Activated CD8-positive, alpha-beta T cell treated with anti-CD3 and anti-CD28 coated beads, Interleukin-2, amount 10 ng/mL, durations not matched to agents 7 days and 5 days (primary cell): Measurements from ENCODE around the gene PDK1. TPM values are rescaled to one million over a fixed set of nuclear protein-coding genes. Genes with fewer than 3 reads are reported as not detected.
A peak's percentile ranks its signal among the peaks of the same experiment; 100 is the strongest.
"Not testable (repeated sequence)": the region's sequence is repeated elsewhere in the genome, so short reads cannot be mapped to it uniquely, and the experiment has no call there.

Source experiments
- ATAC-seq: fragments of 150-1000 bp; cut with Tn5 transposase; one replicate; pipeline ENCODE4 v1.10.0; 2021; ENCODE audit warnings: moderate library complexity
- CTCF ChIA-PET: fragments of 350-600 bp; sonication (Branson Sonifier 250); formaldehyde crosslinking; loops from one replicate; lab custom pipeline; 2021; ENCODE audit warnings: antibody characterized with exemption; lab: Charles Lee
- POLR2A ChIA-PET: fragments of 350-600 bp; sonication (Branson Sonifier 250); formaldehyde crosslinking; loops from one replicate; lab custom pipeline; 2021; ENCODE audit warnings: antibody characterized with exemption; lab: Charles Lee
- DNase-seq: peaks from one replicate; pipeline ENCODE4 v3.0.0-alpha.2; 2020
- H3K27ac Mint-ChIP-seq: one replicate; pipeline ENCODE4 v1.8.0; 2021; ENCODE audit warnings: mild to moderate bottlenecking, mixed read lengths
- H3K27me3 Mint-ChIP-seq: one replicate; pipeline ENCODE4 v1.8.0; 2021; ENCODE audit warnings: low read depth, mixed read lengths
- H3K36me3 Mint-ChIP-seq: one replicate; pipeline ENCODE4 v1.8.0; 2021; ENCODE audit warnings: low read depth, mixed read lengths
- H3K4me1 Mint-ChIP-seq: one replicate; pipeline ENCODE4 v1.8.0; 2021; ENCODE audit warnings: low read depth, mixed read lengths
- H3K4me3 Mint-ChIP-seq: one replicate; pipeline ENCODE4 v1.8.0; 2021; ENCODE audit warnings: mild to moderate bottlenecking, mixed read lengths
- H3K9me3 Mint-ChIP-seq: one replicate; pipeline ENCODE4 v1.8.0; 2022; ENCODE audit warnings: mixed read lengths; ENCODE audit not compliant: insufficient read depth
- total RNA-seq, 2 experiments: library from RNA; stranded (reverse); gene quantifications; one replicate each; pipeline ENCODE4 v1.2.3, GENCODE V29; 2021

PDK1 gene
- total RNA-seq, 2 experiments from 2014 or later, result 46.1 to 47.2 TPM

GRCh38 chr2:172533687-172534086, 22.2 kb upstream of the PDK1 start:
- peaks cover 34% of the 10 kb centered on the region for H3K9me3 Mint-ChIP-seq
- CTCF ChIA-PET, result no interaction called here
- no peaks in the 10 kb centered on the region for H3K27me3 Mint-ChIP-seq
- no peak for DNase-seq
- peaks cover 60% of the 10 kb centered on the region for H3K36me3 Mint-ChIP-seq
- POLR2A ChIA-PET, result interaction anchor here (1.5 kb wide), 1 partner anchor 21 kb away, joined by 4 read pairs; no protein-coding TSS in a partner anchor
- no peaks in the 10 kb centered on the region for H3K4me1 Mint-ChIP-seq
- no peak for ATAC-seq
- H3K4me3 Mint-ChIP-seq, result no peak overlapping the region
- H3K27ac Mint-ChIP-seq, result no peak overlapping the region

DNA sequence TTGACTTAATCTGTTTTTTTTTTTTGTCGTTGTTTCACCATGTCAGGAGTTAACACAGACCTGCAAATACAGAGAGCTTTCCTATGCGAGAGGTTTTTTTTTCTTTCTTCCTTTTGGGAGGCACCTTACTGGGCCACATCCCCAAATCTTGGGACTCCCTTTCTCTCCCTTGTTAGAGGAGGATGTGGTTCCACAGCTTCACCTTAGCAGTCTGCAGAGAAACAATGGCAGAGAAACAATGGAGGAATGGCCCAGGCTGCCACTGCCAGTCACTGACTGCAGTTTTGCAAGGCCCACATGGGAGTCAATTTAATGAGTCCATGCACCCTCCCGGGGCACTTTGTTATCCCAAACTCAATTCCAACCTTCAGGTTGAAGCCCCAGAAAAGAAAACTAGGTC, 20.8 kb upstream of the PDK1 start:
- Mint-ChIP-seq H3K4me3 (no peak overlapping the region), H3K9me3 (peaks cover 41% of the 10 kb centered on the region), H3K4me1 (no peaks in the 10 kb centered on the region), H3K36me3 (peaks cover 54% of the 10 kb centered on the region), H3K27ac (no peak overlapping the region), H3K27me3 (no peaks in the 10 kb centered on the region)
- ATAC-seq, result no peak
- ChIA-PET POLR2A (interaction anchor here (1.5 kb wide), 1 partner anchor 20 kb away, joined by 4 read pairs; no protein-coding TSS in a partner anchor), CTCF (no interaction called here)
- DNase-seq, result no peak

DNA sequence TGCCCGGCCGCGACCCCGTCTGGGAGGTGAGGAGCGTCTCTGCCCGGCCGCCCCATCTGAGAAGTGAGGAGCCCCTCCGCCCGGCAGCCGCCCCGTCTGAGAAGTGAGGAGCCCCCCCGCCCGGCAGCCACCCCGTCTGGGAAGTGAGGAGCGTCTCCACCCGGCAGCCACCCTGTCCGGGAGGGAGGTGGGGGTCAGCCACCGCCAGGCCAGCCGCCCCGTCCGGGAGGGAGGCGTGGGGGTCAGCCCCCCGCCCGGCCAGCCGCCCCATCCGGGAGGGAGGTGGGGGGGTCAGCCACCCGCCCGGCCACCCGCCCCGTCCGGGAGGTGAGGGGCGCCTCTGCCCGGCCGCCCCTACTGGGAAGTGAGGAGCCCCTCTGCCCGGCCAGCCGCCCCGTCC, 18.0 kb upstream of the PDK1 start:
- DNase-seq, ATAC-seq, H3K27me3 Mint-ChIP-seq, POLR2A ChIA-PET, H3K4me3 Mint-ChIP-seq, H3K4me1 Mint-ChIP-seq, CTCF ChIA-PET, H3K27ac Mint-ChIP-seq: not testable (repeated sequence)
- Mint-ChIP-seq H3K36me3 (peaks cover 46% of the 10 kb centered on the region), H3K9me3 (peaks cover 49% of the 10 kb centered on the region)

DNA sequence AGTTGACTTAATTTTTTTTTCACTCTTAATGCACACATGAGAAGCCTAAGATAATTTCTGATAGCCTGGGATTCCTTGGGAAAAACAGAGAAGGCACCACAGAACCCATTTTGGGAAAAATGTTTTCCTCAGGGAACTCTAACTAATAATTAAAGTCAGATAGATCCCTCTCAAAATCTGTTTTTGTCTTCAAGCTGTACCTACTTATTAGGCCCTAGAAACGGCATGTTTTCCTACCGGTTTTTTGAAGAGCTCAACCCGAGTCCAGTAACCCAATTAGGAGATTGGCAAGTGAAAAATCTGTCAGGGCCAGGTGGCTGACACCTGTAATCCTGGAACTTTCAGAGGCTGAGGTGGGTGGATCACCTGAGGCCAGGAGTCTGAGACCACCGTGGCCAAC, 16.1 kb upstream of the PDK1 start:
- peaks cover 50% of the 10 kb centered on the region for H3K9me3 Mint-ChIP-seq
- H3K27ac Mint-ChIP-seq, result no peak overlapping the region
- no peaks in the 10 kb centered on the region for H3K27me3 Mint-ChIP-seq
- peaks cover 48% of the 10 kb centered on the region for H3K36me3 Mint-ChIP-seq
- ATAC-seq (no peak), DNase-seq (no peak)
- no peaks in the 10 kb centered on the region for H3K4me1 Mint-ChIP-seq
- ChIA-PET CTCF (no interaction called here), POLR2A (no interaction called here)
- H3K4me3 Mint-ChIP-seq, result no peak overlapping the region

DNA sequence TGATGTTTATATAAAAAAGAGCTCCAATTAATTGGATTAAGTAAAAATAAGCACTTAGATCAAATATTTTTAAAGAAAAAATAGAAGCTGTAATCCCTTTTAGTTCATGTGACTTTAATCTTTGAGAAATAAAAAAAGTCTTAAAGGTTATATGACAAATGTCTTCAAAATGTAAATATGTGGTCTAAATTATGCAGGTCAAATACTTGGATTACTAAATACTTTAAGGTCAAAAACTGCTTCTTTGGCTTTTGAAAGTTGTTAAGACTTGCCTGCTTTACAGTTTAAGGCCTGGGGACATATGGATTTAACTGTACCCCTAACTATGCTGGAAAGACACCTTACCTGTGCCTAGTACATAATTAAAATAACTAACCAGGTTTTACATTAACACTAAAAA, 15.5 kb upstream of the PDK1 start:
- Mint-ChIP-seq H3K9me3 (peaks cover 48% of the 10 kb centered on the region), H3K27me3 (no peaks in the 10 kb centered on the region), H3K4me3 (no peak overlapping the region), H3K27ac (no peak overlapping the region), H3K4me1 (no peaks in the 10 kb centered on the region), H3K36me3 (peaks cover 44% of the 10 kb centered on the region)
- ChIA-PET CTCF (no interaction called here), POLR2A (no interaction called here)
- DNase-seq (no peak), ATAC-seq (no peak)

- H3K27ac Mint-ChIP-seq, result no peak overlapping the region
- H3K36me3 Mint-ChIP-seq, result peaks cover 68% of the 10 kb centered on the region
- H3K4me3 Mint-ChIP-seq, result no peak overlapping the region
- CTCF ChIA-PET, result no interaction called here
- peaks cover 16% of the 10 kb centered on the region for H3K4me1 Mint-ChIP-seq
- peaks cover under 1% of the 10 kb centered on the region for H3K27me3 Mint-ChIP-seq
- no peak for ATAC-seq
- H3K9me3 Mint-ChIP-seq, result peaks cover 51% of the 10 kb centered on the region
- DNase-seq, result no peak
- POLR2A ChIA-PET, result no interaction called here
Measured at GRCh38 chr2:172545408-172546075, 10.3 kb upstream of the PDK1 start.

- CTCF ChIA-PET, result interaction anchor here (0.9 kb wide), 1 partner anchor 88 kb away, joined by 3 read pairs; no protein-coding TSS in a partner anchor
- POLR2A ChIA-PET, result no interaction called here
- no peak overlapping the region for H3K4me3 Mint-ChIP-seq
- DNase-seq, result no peak
- peaks cover 8% of the 10 kb centered on the region for H3K27me3 Mint-ChIP-seq
- peaks cover 29% of the 10 kb centered on the region for H3K9me3 Mint-ChIP-seq
- ATAC-seq, result no peak
- H3K27ac Mint-ChIP-seq, result no peak overlapping the region
- peaks cover 79% of the 10 kb centered on the region for H3K36me3 Mint-ChIP-seq
- H3K4me1 Mint-ChIP-seq, result peaks cover 44% of the 10 kb centered on the region
Measured at GRCh38 chr2:172549131-172549530, 6.8 kb upstream of the PDK1 start.

GRCh38 chr2:172549802-172550201, 6.1 kb upstream of the PDK1 start:
- peak overlapping the region; percentile 46 for H3K4me3 Mint-ChIP-seq
- peaks cover 27% of the 10 kb centered on the region for H3K9me3 Mint-ChIP-seq
- peak overlapping the region; percentile 0 for H3K27ac Mint-ChIP-seq
- POLR2A ChIA-PET, H3K27me3 Mint-ChIP-seq, CTCF ChIA-PET: not testable (repeated sequence)
- DNase-seq (peak; percentile 44), ATAC-seq (peak; percentile 19)
- peaks cover 50% of the 10 kb centered on the region for H3K4me1 Mint-ChIP-seq
- peaks cover 78% of the 10 kb centered on the region for H3K36me3 Mint-ChIP-seq

DNA sequence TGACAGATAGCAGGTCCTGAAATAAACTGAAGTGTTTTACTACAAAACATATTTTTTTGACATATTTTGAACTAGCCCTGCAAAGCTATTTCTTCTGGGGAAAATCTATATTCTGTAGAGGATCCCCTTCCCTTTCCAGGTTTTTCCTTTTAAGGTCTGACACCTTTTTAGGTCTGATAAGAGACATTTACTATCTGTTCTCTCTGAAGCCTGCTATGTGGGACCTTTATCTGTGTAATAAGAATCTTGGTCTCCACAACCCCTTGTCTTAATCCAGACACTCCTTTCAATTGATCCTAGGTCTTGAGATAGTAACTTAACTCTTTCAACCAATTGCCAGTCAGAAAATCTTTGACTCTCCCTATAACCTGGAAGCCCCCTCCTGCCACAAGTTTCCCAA, 5.5 kb upstream of the PDK1 start:
- DNase-seq, result no peak
- peaks cover 53% of the 10 kb centered on the region for H3K4me1 Mint-ChIP-seq
- H3K27me3 Mint-ChIP-seq, result peaks cover 8% of the 10 kb centered on the region
- ATAC-seq, result no peak
- CTCF ChIA-PET, result no interaction called here
- POLR2A ChIA-PET, result no interaction called here
- peaks cover 23% of the 10 kb centered on the region for H3K9me3 Mint-ChIP-seq
- peak overlapping the region; percentile 10 for H3K27ac Mint-ChIP-seq
- peak overlapping the region; percentile 46 for H3K4me3 Mint-ChIP-seq
- H3K36me3 Mint-ChIP-seq, result peaks cover 77% of the 10 kb centered on the region

GRCh38 chr2:172551271-172551670, 4.6 kb upstream of the PDK1 start:
- no peak overlapping the region for H3K27ac Mint-ChIP-seq
- no peak for DNase-seq
- peaks cover 72% of the 10 kb centered on the region for H3K36me3 Mint-ChIP-seq
- peaks cover 8% of the 10 kb centered on the region for H3K27me3 Mint-ChIP-seq
- peaks cover 53% of the 10 kb centered on the region for H3K4me1 Mint-ChIP-seq
- ChIA-PET CTCF (no interaction called here), POLR2A (no interaction called here)
- no peak overlapping the region for H3K4me3 Mint-ChIP-seq
- peaks cover 14% of the 10 kb centered on the region for H3K9me3 Mint-ChIP-seq
- ATAC-seq, result no peak

DNA sequence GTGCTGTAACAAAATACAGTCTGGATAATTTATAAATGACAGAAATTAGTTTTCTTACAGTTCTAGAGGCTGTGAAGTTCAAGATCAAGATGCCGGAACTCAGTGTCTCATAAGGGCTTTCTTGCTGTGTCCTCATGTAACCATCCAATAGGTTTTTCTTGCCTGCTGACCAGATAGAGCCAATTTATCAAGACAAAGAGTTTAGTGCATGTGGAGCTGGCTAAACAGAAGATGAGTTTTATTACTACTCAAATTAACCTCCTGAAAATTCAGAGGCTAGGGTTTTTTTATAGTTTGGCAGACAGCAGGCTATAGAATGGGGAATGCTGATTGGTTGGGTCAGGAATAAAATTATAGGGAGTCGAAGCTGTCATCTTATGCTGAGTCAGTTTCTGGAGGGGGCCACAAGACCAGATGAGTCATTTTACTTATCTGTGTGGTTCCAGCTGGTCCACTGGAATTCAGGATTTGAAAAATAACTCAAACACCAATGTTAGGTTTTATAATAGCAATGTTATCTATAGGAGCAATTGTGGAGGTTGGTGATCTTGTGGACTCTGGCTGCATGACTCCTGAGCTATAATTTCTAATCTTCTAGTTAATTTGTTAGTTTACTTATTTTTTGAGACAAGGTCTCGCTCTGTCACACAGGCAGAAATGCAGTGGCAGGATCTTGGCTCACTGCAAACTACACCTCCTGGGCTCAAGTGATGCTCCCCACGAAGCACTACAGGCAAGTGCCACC, 3.2 kb upstream of the PDK1 start:
- ATAC-seq (no peak), DNase-seq (no peak)
- H3K27ac Mint-ChIP-seq, result no peak overlapping the region
- peaks cover 8% of the 10 kb centered on the region for H3K27me3 Mint-ChIP-seq
- peaks cover 62% of the 10 kb centered on the region for H3K4me1 Mint-ChIP-seq
- no peak overlapping the region for H3K4me3 Mint-ChIP-seq
- peaks cover 4% of the 10 kb centered on the region for H3K9me3 Mint-ChIP-seq
- CTCF ChIA-PET, result interaction anchor here (0.8 to 1.3 kb wide), 2 partner anchors 41 to 68 kb away, joined by 3 to 6 read pairs; no protein-coding TSS in a partner anchor
- H3K36me3 Mint-ChIP-seq, result peaks cover 67% of the 10 kb centered on the region
- POLR2A ChIA-PET, result no interaction called here
